Stimulated activated CD4-positive, alpha-beta T cell treated with anti-CD3 and anti-CD28 coated beads, Interleukin-1b, Interleukin-23, amount 100 ng/mL, for 24 hours (primary cell): ENCODE data around the gene PHKB.
"Not testable (repeated sequence)": the region's sequence is repeated elsewhere in the genome, so short reads cannot be mapped to it uniquely, and the experiment has no call there.

ENCODE experiments used
- DNase-seq, 4 experiments: peaks; one replicate each; pipeline ENCODE4 v3.0.0-alpha.2; 2020; ENCODE audit warnings: low read depth in 4 of 4, low spot score in 1 of 4

The PHKB gene

DNA sequence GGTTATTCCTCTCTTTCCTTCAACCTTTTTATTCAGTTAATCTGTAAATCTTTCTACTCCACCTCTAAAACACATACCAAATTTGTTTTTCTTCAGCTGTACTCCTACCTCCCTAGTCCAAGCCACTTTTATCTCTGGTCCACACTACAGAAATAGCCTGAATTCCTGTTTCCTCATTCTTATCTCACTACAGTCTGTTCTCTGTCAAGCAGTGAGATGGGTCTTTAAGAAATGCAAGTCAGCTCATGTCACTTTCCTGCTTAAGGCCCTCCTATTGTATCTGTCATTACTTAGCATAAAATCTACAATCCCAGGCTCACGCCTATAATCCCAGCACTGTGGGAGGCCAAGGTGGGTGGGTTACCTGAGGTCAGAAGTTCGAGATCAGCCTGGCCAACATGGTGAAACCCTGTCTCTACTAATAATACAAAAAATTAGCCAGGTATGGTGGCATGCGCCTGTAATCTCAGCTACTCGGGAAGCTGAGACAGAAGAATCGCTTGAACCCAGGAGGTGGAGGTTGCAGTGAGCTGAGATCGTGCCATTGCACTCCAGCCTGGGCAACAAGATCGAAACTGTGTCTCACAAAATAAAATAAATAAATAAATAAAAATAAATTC, 7.0 kb downstream of the PHKB start:
- not testable (repeated sequence) for DNase-seq

DNA sequence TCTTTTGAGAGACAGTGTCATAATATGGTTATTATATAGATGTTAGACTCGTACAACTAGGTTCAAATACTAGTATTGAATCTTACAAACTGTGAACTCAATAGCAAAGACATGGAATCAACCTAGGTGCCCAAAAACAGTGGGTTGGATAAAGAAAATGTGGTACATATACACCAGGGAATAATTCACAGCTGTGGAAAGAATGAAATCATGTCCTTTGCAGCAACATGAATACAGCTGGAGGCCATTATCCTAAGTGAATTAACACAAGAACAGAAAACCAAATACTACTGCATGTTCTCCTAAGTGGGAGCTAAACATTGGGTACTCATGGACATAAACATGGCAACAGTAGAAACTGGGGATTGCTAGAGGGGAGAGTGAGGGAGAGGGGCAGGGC, 8.1 kb downstream of the PHKB start:
- no peak for DNase-seq

GRCh38 chr16:47470211-47470610, 9.1 kb downstream of the PHKB start:
- DNase-seq, result no peak

GRCh38 chr16:47470810-47471209, 9.7 kb downstream of the PHKB start:
- DNase-seq, result no peak

- DNase-seq, result not testable (repeated sequence)
These were observed 11.9 kb downstream of the PHKB start for GRCh38 chr16:47473004-47473403.

DNA sequence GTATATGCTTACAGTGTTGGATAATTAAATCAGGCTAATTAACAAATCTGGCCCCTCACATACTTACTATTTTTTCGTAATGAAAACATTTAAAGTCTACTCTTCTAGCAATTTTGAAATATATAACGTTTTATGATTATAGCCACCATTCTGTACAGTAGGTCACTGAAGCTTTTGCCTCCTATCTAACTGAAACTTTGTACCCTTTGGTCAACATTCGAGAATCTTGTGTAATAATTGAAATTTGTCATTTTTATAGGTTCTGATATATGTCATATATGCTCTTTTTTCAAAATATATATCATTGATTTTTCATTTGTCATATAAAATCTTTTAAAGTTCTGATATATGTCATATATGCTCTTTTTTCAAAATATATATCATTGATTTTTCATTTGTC, 12.7 kb downstream of the PHKB start:
- no peak for DNase-seq

DNA sequence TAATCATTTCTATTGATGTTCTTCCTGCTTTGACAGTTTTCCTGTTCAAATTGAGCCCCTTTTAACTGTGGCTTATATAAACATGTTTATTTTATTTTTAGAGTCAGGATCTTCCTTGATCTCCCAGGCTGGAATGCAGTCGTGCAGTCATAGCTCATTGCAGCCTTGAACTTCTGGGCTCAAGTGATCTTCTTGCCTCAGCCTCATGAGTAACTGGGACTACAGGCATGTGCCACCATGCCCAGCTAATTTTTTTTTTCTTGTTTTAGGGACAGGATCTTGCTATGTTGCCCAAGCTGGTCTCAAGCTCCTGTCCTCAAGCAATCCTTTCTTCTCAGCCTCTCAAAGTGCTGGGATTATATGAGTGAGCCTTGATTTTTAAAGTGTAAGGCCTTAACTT, 14.7 kb downstream of the PHKB start:
- DNase-seq, result no peak

GRCh38 chr16:47476654-47477345, 15.7 kb downstream of the PHKB start:
- DNase-seq, result no peak

GRCh38 chr16:47477679-47478078, 16.5 kb downstream of the PHKB start:
- no peak for DNase-seq

DNA sequence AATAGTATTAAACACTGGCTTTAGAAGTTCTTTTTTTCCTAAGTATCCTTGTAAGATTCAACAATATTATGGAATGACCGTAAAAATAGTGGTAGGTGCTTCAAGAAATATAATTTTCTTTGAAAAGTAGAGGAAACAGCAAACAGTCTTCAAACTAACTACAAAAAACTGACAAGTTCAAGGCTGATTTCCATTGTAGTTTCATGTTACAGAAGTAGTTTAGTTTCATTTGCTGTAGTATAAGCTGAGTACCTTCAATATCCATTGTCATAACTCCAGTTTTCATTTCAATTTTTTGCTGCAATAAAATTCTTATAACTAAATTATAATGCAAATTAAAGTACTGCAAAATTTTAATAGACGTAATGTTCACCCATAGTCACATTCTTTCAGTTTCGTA, 19.3 kb downstream of the PHKB start:
- DNase-seq, result no peak

- no peak for DNase-seq
These were observed 20.7 kb downstream of the PHKB start for GRCh38 chr16:47481698-47482374.

- no peak for DNase-seq
These were observed 22.5 kb downstream of the PHKB start for GRCh38 chr16:47483616-47484015.

DNA sequence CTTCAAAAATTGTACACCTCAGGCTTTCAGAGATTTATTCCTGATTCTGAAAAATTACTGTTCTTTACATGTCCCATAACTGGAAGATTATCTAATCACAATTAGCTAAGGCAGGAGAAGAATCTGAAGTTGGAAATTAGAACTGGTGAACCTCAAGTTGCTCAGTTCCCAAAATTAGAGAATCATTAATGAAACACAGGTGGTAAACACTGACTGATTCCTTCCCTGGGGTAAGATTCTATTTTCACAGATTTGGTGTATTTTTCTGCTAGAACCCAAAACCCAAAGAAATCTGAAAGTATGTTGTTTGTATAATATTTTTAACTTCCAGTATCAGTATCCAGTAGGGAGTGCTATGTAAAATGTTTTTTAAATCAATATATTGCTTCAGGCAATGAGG, 25.7 kb downstream of the PHKB start:
- DNase-seq, result no peak

DNA sequence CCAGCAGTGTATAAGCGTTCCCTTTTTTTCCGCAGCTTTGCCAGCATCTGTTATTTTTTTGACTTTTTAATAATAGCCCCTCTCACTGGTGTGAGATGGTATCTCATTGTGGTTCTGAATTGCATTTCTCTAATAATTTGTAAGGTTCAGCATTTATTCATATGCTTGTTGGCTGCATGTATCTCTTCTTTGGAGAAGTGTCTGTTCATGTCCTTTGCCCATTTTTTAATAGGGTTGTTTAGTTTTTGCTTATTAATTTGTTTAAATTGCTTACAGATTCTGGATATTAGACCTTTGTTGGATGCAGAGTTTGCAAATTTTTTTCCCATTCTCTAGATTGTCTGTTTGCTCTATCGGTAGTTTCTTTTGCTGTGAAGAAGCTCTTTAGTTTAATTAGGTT, 26.9 kb downstream of the PHKB start:
- DNase-seq, result no peak

DNA sequence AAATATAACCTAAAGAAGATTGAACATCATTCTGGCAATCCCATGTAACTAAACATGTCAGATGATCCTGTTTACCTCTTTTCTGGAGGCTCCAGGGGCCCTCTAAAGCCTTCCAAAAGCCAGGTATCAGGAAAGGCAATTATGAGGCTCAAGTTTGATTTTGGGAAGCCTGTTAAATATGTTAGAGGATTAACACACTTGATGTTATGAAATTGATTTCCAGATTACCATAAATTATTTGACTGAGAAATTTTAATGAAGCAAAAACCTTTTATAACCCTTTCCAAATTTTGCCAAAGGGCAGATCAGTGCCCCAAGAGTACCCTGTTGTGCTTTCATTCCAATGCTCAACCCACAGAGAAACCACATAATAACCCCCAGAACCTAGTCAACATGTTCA, 29.3 kb downstream of the PHKB start:
- no peak for DNase-seq

DNA sequence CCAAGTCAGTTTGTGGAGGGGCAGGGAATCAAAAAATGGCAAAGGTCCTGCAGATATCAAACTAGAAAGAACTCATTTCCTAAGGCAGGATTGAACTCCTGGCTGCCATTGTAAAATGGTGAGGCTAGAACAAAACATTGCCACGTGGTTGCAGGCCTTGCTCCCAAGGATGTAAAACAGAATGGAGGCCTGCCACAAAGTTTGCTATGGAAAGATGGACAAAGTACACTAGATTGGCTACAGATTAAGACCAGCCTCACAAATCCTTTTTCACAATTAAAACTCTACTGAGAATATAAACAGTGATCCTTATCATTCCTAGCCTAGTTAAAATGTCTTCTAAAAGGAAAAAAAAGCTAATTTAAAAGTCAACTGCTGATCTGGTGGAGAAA, 30.9 kb downstream of the PHKB start:
- DNase-seq, result no peak

DNA sequence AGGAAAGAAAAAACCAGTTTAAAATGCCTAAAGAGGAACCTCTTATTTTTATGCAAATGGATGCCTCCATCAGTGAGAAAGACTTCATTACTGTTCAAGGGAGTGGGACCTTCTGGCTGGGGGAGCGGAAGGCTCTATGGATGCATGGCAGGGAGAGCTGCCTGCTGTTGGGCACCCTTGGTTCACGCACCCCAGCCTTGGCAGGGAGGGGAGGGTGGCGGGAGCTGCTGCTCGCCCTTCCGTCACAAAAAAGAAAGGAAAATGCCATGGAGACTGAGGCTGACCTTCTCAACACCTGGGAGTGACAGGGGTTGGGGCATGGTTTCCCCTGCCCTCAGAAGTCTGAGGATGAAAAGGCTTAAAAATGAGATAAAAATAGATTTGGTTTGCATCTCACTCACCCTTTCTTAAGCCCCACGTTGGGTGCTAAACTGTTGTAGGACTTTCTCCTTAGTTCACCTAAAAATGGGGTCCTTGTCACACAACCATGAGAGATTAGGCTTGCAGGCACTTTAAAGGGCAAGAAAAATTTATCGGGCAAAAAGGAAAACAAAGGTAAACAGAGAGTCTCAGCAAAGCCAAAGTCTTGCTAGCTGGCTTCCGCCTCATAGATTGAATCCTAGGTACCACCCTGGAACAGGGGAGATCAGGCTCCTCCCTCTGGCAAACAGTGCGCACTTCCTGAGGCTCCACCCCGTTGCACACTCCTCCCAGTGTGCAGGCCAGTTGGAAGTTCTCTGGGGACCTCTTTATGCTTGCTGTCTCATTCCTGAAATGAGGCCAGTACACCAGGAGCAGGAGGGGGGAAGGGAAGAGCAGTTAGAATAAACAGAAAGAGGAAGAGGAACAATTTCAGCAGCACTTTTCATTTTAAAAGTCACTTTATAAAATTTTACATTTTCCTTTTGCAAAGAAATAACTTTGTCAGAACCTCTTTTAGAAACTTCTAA, 31.6 kb downstream of the PHKB start:
- peak in 1 of 4 experiments; percentile 4 for DNase-seq

GRCh38 chr16:47493381-47494337, 32.5 kb downstream of the PHKB start:
- no peak for DNase-seq

- no peak for DNase-seq
These were observed 38.1 kb downstream of the PHKB start for GRCh38 chr16:47499080-47499699.
